GM12878 (cell line): ENCODE results near the gene SHROOM4. TPM values are rescaled to one million over a fixed set of nuclear protein-coding genes. Genes with fewer than 3 reads are reported as not detected.

ENCODE experiments used
- ATAC-seq: fragments of 200-7000 bp; cut with Tn5 transposase; 3 replicates; pipeline ENCODE4 v1.9.1; 2020; ENCODE audit warnings: mild to moderate bottlenecking, moderate library complexity
- BruUV-seq: library from RNA; stranded (reverse); fragments of 400-500 nt; replicated peaks from 2 replicates; lab custom pipeline; 2021; lab: Mats Ljungman, UMichigan
- CTCF ChIA-PET: fragments of 300-600 bp; sonication (Branson Sonifier 250); formaldehyde crosslinking; extraction: SDS; loops from one replicate; lab custom pipeline; 2021; ENCODE audit warnings: inconsistent platforms; lab: Yijun Ruan, JAX
- POLR2A ChIA-PET: fragments of 350-600 bp; formaldehyde crosslinking; extraction: SDS; loops from one replicate; lab custom pipeline; 2021; ENCODE audit warnings: inconsistent platforms; lab: Charles Lee
- RAD21 ChIA-PET: fragments of 300-600 bp; sonication (Branson Sonifier 250); formaldehyde crosslinking; loops from one replicate; lab custom pipeline; 2023; ENCODE audit warnings: antibody characterized with exemption; ENCODE audit not compliant: unreplicated experiment; lab: Charles Lee
- SMC1A ChIA-PET: fragments of 300-600 bp; sonication (Branson Sonifier 250); formaldehyde crosslinking; loops from one replicate; lab custom pipeline; 2023; ENCODE audit not compliant: unreplicated experiment, uncharacterized antibody; lab: Charles Lee
- DNase-seq: peaks from one replicate; pipeline ENCODE4 v3.0.0-alpha.2; 2011; ENCODE audit warnings: low read depth, low spot score
- FAIRE-seq: peaks from 3 replicates; lab custom pipeline; 2011; peaks lifted over from hg19 to GRCh38; lab: Jason Lieb, UNC
- H2AFZ ChIP-seq: 2 replicates; pipeline ENCODE4 v1.6.0; 2011; ENCODE audit warnings: low read depth, low read length, control low read depth; ENCODE audit not compliant: control insufficient read depth
- H3K27ac ChIP-seq: 2 replicates; pipeline ENCODE4 v1.5.1; 2011; ENCODE audit warnings: control low read depth; ENCODE audit not compliant: control insufficient read depth, insufficient read depth
- H3K27me3 ChIP-seq, 2 experiments: replicated peaks in 1 of 2; 2 replicates each; pipeline versions ENCODE4 v1.6.0 to v1.6.1; 2011; ENCODE audit warnings: low read length in 1 of 2; ENCODE audit not compliant: control insufficient read depth in 2 of 2, insufficient read depth in 2 of 2
- H3K36me3 ChIP-seq, 2 experiments: 2 replicates each; pipeline ENCODE4 v1.5.1; 2011; ENCODE audit warnings: low read length in 1 of 2; ENCODE audit not compliant: control insufficient read depth in 2 of 2, insufficient read depth in 2 of 2
- H3K4me1 ChIP-seq: 2 replicates; pipeline ENCODE4 v1.6.1; 2011; ENCODE audit warnings: mild to moderate bottlenecking, low read length, moderate library complexity, mixed read lengths; ENCODE audit not compliant: control insufficient read depth, insufficient read depth
- H3K4me2 ChIP-seq: 2 replicates; pipeline ENCODE4 v1.6.0; 2011; ENCODE audit warnings: control low read depth; ENCODE audit not compliant: control insufficient read depth, insufficient read depth
- H3K4me3 ChIP-seq: fragments of 200-600 bp; sonication (generic); 2 replicates; pipeline ENCODE4 v1.5.1; 2016
- H3K79me2 ChIP-seq: 2 replicates; pipeline ENCODE4 v1.6.0; 2011; ENCODE audit warnings: low read length; ENCODE audit not compliant: control insufficient read depth, insufficient read depth
- H3K9ac ChIP-seq: 2 replicates; pipeline ENCODE4 v1.8.0; 2011; ENCODE audit warnings: low read length, control low read depth, mixed read lengths; ENCODE audit not compliant: control insufficient read depth, insufficient read depth
- H3K9me3 ChIP-seq: replicated peaks from 3 replicates; pipeline ENCODE4 v1.5.1; 2011; ENCODE audit warnings: mild to moderate bottlenecking, low read length; ENCODE audit not compliant: control insufficient read depth, insufficient read depth
- H4K20me1 ChIP-seq: 2 replicates; pipeline ENCODE4 v1.6.0; 2011; ENCODE audit not compliant: control insufficient read depth, insufficient read depth
- CBX5 ChIP-seq: sonication (generic); IDR thresholded peaks from 2 replicates; pipeline ENCODE4 v1.6.1; 2016; ENCODE audit warnings: low read depth, moderate library complexity, mild to moderate bottlenecking, inconsistent platforms
- EZH2 ChIP-seq: IDR thresholded peaks from 2 replicates; pipeline ENCODE4 v1.6.1; 2012; ENCODE audit warnings: low read depth, mild to moderate bottlenecking, control low read depth, inconsistent platforms, low read length, borderline replicate concordance; ENCODE audit not compliant: control insufficient read depth
- FOXM1 ChIP-seq: IDR thresholded peaks from 2 replicates; pipeline ENCODE4 v1.6.1; 2012; ENCODE audit warnings: low read depth, mild to moderate bottlenecking, inconsistent platforms, low read length, moderate library complexity
- IKZF1 ChIP-seq: fragments of 450-650 bp; conservative IDR thresholded peaks from 2 replicates; pipeline ENCODE4 v1.6.1; 2017; ENCODE audit warnings: antibody characterized with exemption, mild to moderate bottlenecking
- KLF5 ChIP-seq: fragments of 450-650 bp; IDR thresholded peaks from 2 replicates; pipeline ENCODE4 v1.6.1; 2014; ENCODE audit warnings: mild to moderate bottlenecking; ENCODE audit not compliant: partially characterized antibody
- NR2C1 ChIP-seq: fragments of 450-650 bp; IDR thresholded peaks from 2 replicates; pipeline ENCODE4 v1.6.1; 2017; ENCODE audit warnings: antibody characterized with exemption, mild to moderate bottlenecking, moderate library complexity
- NR2C2 ChIP-seq: IDR thresholded peaks from 2 replicates; pipeline ENCODE4 v1.6.1; 2011; ENCODE audit warnings: borderline replicate concordance, low read depth; ENCODE audit not compliant: control insufficient read depth, insufficient read length
- POLR2A ChIP-seq: IDR thresholded peaks from 2 replicates; pipeline ENCODE4 v1.6.1; 2011; ENCODE audit warnings: low read depth, mild to moderate bottlenecking, low read length
- POU2F2 ChIP-seq: IDR thresholded peaks from 3 replicates; pipeline ENCODE4 v1.6.1; 2011; ENCODE audit warnings: low read depth, mild to moderate bottlenecking, low read length, borderline replicate concordance
- RUNX3 ChIP-seq: IDR thresholded peaks from 2 replicates; pipeline ENCODE4 v1.6.1; 2012; ENCODE audit warnings: low read length, inconsistent platforms
- SPI1 ChIP-seq: IDR thresholded peaks from 2 replicates; pipeline ENCODE4 v1.6.1; 2011; ENCODE audit warnings: low read depth, mild to moderate bottlenecking, low read length, moderate library complexity, borderline replicate concordance; ENCODE audit not compliant: insufficient read depth
- TCF7 ChIP-seq: IDR thresholded peaks from 2 replicates; pipeline ENCODE4 v1.6.1; 2014; ENCODE audit warnings: antibody characterized with exemption, borderline replicate concordance
- YY1 ChIP-seq: IDR thresholded peaks from 2 replicates; pipeline ENCODE4 v1.6.1; 2011; ENCODE audit warnings: low read depth, mild to moderate bottlenecking, low read length
- WGBS: methylation state at CpG from one replicate; pipeline ENCODE4 v1.1.6; 2016; ENCODE audit warnings: low lambda C conversion rate; ENCODE audit not compliant: insufficient replicate concordance, insufficient coverage; ENCODE audit errors: missing lambda C conversion rate; 5-methylcytosine and 5-hydroxymethylcytosine counted together
- in situ Hi-C: fragments of 300-500 bp; cut with MboI; formaldehyde crosslinking; loops from 9 replicates; pipeline ENCODE4 v1.14.3; 2018; ENCODE audit warnings: mixed read lengths
- intact Hi-C: fragments of 100-400 bp; cut with micrococcal nuclease; formaldehyde crosslinking; loops from one replicate; pipeline ENCODE4 v1.14.2; 2022; ENCODE audit not compliant: unreplicated experiment
- polyA plus RNA-seq, 11 experiments: library from polyadenylated mRNA; depleted of rRNA in 4 of 11; unstranded in 6 of 11; stranded (reverse) in 5 of 11; fragments of >200 nt; fragmentation: Nextera tagmentation in 4 of 11; fragmentation: Illumina TruSeq in 1 of 11; extraction: Ambion mirVana in 4 of 11; extraction: Trizol in 1 of 11; gene quantifications; 1 replicate in 1 of 11; 2 replicates in 10 of 11; pipeline versions ENCODE4 v1.2.1 to v1.2.3, GENCODE V29; 2011 to 2016; ENCODE audit warnings: inconsistent platforms in 2 of 11, missing spikeins in 2 of 11, low read depth in 1 of 11
- total RNA-seq, 4 experiments: library from RNA; depleted of rRNA in 3 of 4; stranded (reverse); fragments of >200 nt in 3 of 4; fragmentation: Illumina TruSeq in 1 of 4; extraction: Trizol in 1 of 4; gene quantifications; 2 replicates each; pipeline versions ENCODE4 v1.2.1 to v1.2.3, GENCODE V29; 2013 to 2021
- TF ChIP-seq, protein P1 (sequence below): IDR thresholded peaks from 2 replicates; pipeline ENCODE4 v1.6.1; 2012; ENCODE audit warnings: low read depth, low read length, improper control_type of control experiment
- TF ChIP-seq, protein P2 (sequence below): fragments of 450-650 bp; IDR thresholded peaks from 2 replicates; pipeline ENCODE4 v1.6.1; 2017; ENCODE audit warnings: mild to moderate bottlenecking, moderate library complexity
- TF ChIP-seq, protein P3 (sequence below): fragments of 150-350 bp; IDR thresholded peaks from 2 replicates; pipeline ENCODE4 v1.6.1; 2014; ENCODE audit warnings: mild to moderate bottlenecking, low read depth, low read length

The SHROOM4 gene
- total and polyA plus RNA-seq, 10 of the 15 experiments (the other 5 are each of a cell fraction or from before 2014, with no cell fraction given) = 0.01 to 0.03 TPM; not detected in 8

DNA sequence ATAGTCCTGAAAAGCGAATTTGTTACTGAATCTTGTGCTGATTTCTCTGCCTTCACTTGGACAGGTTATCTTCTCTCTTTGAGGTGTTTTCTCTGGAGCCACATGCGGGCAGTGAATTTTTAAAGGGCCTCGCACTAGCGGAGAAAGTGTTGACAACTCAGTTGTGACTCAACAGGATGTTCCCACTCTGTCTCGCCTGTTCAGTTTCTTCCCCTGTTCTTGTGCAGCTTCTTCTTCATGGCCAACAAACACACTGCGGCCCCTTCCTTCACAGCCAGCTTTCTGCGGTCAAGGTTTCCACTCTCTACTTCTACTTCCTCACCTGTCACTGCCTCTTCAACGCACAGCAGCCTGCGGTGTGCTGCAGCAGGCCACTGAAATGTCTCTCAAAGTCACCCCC, 1.1 kb upstream of the SHROOM4 start:
- TF ChIP-seq, protein P1, sequence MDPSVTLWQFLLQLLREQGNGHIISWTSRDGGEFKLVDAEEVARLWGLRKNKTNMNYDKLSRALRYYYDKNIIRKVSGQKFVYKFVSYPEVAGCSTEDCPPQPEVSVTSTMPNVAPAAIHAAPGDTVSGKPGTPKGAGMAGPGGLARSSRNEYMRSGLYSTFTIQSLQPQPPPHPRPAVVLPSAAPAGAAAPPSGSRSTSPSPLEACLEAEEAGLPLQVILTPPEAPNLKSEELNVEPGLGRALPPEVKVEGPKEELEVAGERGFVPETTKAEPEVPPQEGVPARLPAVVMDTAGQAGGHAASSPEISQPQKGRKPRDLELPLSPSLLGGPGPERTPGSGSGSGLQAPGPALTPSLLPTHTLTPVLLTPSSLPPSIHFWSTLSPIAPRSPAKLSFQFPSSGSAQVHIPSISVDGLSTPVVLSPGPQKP = no peak
- TF ChIP-seq POU2F2 = no peak
- TF ChIP-seq, protein P2, sequence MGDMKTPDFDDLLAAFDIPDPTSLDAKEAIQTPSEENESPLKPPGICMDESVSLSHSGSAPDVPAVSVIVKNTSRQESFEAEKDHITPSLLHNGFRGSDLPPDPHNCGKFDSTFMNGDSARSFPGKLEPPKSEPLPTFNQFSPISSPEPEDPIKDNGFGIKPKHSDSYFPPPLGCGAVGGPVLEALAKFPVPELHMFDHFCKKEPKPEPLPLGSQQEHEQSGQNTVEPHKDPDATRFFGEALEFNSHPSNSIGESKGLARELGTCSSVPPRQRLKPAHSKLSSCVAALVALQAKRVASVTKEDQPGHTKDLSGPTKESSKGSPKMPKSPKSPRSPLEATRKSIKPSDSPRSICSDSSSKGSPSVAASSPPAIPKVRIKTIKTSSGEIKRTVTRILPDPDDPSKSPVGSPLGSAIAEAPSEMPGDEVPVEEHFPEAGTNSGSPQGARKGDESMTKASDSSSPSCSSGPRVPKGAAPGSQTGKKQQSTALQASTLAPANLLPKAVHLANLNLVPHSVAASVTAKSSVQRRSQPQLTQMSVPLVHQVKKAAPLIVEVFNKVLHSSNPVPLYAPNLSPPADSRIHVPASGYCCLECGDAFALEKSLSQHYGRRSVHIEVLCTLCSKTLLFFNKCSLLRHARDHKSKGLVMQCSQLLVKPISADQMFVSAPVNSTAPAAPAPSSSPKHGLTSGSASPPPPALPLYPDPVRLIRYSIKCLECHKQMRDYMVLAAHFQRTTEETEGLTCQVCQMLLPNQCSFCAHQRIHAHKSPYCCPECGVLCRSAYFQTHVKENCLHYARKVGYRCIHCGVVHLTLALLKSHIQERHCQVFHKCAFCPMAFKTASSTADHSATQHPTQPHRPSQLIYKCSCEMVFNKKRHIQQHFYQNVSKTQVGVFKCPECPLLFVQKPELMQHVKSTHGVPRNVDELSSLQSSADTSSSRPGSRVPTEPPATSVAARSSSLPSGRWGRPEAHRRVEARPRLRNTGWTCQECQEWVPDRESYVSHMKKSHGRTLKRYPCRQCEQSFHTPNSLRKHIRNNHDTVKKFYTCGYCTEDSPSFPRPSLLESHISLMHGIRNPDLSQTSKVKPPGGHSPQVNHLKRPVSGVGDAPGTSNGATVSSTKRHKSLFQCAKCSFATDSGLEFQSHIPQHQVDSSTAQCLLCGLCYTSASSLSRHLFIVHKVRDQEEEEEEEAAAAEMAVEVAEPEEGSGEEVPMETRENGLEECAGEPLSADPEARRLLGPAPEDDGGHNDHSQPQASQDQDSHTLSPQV = no peak
- TF ChIP-seq SPI1 = no peak
- no peak for TF ChIP-seq KLF5
- no peak for TF ChIP-seq NR2C2
- TF ChIP-seq, protein P3, sequence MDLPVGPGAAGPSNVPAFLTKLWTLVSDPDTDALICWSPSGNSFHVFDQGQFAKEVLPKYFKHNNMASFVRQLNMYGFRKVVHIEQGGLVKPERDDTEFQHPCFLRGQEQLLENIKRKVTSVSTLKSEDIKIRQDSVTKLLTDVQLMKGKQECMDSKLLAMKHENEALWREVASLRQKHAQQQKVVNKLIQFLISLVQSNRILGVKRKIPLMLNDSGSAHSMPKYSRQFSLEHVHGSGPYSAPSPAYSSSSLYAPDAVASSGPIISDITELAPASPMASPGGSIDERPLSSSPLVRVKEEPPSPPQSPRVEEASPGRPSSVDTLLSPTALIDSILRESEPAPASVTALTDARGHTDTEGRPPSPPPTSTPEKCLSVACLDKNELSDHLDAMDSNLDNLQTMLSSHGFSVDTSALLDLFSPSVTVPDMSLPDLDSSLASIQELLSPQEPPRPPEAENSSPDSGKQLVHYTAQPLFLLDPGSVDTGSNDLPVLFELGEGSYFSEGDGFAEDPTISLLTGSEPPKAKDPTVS = no peak
- TF ChIP-seq RUNX3 = no peak
- no peak for TF ChIP-seq TCF7
- TF ChIP-seq IKZF1 = no peak
- TF ChIP-seq POLR2A = no peak
- no peak for TF ChIP-seq NR2C1
- TF ChIP-seq YY1 = no peak
- no peak for TF ChIP-seq EZH2
- TF ChIP-seq CBX5 = no peak
- TF ChIP-seq FOXM1 = no peak
- RAD21 ChIA-PET = no interaction called here
- CTCF ChIA-PET = interaction anchor here (1.1 kb wide), 1 partner anchor 238 kb away, joined by 3 read pairs; no protein-coding TSS in a partner anchor

More for the DNA sequence above, 1.1 kb upstream of the SHROOM4 start:
- no peak for ATAC-seq
- Histone ChIP-seq H2AFZ (no peak overlapping the region), H3K4me3 (no peak overlapping the region), H3K79me2 (no peaks in the 10 kb centered on the region), H3K27me3 (peaks cover 0 to 1% of the 10 kb centered on the region in 2 experiments; a peak in 2 of 4 replicates), H3K4me1 (no peaks in the 10 kb centered on the region), H3K27ac (no peak overlapping the region), H3K36me3 (no peaks in the 10 kb centered on the region), H4K20me1 (no peaks in the 10 kb centered on the region), H3K4me2 (no peak overlapping the region), H3K9ac (no peak overlapping the region), H3K9me3 (no peaks in the 10 kb centered on the region)
- in situ Hi-C loops (no loop called here), intact Hi-C loops (no loop called here)
- FAIRE-seq = no peak
- BruUV-seq = no TSS peak
- 21% methylated on average over 9 of the region's 9 CpGs for WGBS
- no peak for DNase-seq
- SMC1A ChIA-PET = no interaction called here
- POLR2A ChIA-PET = no interaction called here
